Epithelial cell of esophagus (primary cell): ENCODE data around the gene ZBTB7A.
"Not testable (repeated sequence)": the region's sequence is repeated elsewhere in the genome, so short reads cannot be mapped to it uniquely, and the experiment has no call there.

Experiments
- DNase-seq: peaks from one replicate; pipeline ENCODE4 v3.0.0; 2010; ENCODE audit warnings: low read depth
- H3K4me3 ChIP-seq: 2 replicates; pipeline ENCODE4 v1.5.1; 2011; ENCODE audit warnings: mild to moderate bottlenecking, low read length, control low read depth
- CTCF ChIP-seq: IDR thresholded peaks from 2 replicates; pipeline ENCODE4 v1.5.1; 2011; ENCODE audit warnings: low read depth, mild to moderate bottlenecking, low read length, control low read depth, inconsistent platforms; ENCODE audit not compliant: insufficient read depth; ENCODE audit errors: missing control alignments

Gene ZBTB7A

DNA sequence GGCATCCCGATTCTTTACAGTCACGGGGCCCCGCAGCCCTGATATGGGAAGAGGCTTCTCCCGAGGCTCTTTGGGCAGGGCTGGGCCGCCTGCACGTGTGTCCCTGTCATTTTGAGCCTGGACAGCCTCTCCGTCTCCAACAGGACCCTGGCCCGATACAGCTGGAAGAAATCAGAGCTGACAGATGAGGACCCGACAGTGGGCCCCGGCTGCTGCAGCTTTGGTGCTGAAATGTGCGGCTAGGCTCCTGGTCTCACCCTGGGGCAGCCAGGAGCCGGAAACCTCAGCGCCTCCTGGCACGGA, 55.9 kb downstream of the ZBTB7A start:
- TF ChIP-seq CTCF = no peak
- DNase-seq = no peak
- no peak overlapping the region for H3K4me3 ChIP-seq

DNA sequence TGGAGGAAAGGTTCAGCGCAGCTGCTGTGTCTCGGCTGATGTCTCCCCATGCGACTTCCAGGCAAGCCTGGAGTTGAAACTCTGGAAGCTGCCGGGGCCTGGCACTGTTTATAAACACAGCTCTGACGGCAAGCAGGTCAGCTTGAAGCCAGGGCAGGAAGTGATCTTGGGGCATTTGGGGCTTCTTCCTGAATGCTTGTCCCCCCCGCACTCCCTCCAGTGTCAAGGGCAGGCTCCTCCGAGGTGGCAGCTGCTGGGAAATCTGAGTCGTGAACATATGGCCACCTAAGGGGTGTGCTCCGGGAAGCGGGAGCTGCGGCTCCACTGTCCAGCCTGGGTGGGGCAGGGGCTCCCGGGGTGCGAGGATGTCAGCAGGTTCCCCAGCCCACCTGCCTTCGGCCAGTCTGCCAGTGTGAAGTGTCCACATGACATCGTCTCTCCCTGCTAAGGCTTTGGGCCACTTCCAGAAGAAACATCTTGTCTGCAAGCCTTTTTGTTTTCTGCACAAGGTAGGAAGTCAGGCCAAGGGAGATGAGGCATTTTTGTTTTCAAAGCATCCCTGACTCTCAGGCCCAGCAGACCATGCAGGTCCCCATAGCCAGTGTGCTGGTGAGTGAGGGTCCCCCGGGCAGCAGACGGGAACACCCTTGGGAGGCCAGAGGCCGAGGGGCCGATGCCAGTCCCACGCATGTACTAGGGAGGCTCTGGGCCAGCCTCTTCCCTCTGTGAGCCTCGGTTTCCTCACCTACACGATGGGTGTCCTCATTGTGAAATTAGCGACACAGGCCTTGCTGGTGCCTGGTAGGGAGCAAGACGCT, 56.5 kb downstream of the ZBTB7A start:
- TF ChIP-seq CTCF = no peak
- H3K4me3 ChIP-seq = no peak overlapping the region
- DNase-seq = no peak

GRCh38 chr19:4007836-4008539, 58.7 kb downstream of the ZBTB7A start:
- peak overlapping the region; percentile 86 for H3K4me3 ChIP-seq
- no peak for TF ChIP-seq CTCF
- DNase-seq = no peak

DNA sequence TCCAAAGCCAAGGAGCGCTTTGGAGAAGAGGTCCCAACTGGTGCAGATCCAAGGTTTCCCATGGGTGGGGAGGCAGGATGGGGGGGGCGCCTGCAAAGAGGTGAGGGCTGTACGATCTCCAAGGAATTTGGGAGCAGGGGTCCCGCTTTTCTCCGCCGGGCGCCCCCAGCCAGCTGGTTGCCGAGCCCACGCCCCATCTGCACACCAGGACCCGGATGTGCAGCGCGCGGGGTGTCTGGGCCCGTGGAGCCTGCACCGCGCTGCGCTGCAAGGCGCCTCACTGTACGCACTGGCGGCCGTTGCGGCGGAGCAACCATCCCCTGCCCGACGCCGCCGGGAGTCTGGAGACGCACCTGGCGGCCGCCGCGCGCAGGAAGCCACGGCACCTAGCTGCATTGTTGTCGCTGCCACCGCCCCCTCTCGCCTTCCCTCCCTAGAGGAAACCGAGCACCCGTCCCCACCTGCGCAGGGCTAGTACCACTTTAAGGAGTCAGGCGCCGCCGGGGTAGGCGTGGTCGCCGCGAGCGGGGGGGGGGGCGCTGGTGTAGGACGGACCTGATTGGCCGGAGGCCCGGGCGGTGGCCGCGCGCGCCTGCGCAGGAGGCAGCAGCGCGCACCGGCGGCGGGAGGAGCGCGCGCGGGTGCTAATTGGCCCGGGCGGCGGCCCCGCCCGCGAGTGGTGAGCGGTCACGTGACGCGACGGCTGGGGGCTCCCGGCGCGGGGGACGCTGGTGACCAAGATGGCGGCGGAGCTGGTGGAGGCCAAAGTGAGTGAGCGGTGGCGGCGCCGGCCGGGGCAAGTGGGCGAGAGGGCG, 59.5 kb downstream of the ZBTB7A start, which contains the start of gene PIAS4:
Gene PIAS4, plus strand, starts transcription at position 716 of the 815 bp plus-strand sequence. Its CDS starts 25 bp downstream, at position 741.
- no peak for TF ChIP-seq CTCF
- peak within 1 kb of the TSS; percentile 86 for H3K4me3 ChIP-seq
- peak; percentile 96 for DNase-seq

DNA sequence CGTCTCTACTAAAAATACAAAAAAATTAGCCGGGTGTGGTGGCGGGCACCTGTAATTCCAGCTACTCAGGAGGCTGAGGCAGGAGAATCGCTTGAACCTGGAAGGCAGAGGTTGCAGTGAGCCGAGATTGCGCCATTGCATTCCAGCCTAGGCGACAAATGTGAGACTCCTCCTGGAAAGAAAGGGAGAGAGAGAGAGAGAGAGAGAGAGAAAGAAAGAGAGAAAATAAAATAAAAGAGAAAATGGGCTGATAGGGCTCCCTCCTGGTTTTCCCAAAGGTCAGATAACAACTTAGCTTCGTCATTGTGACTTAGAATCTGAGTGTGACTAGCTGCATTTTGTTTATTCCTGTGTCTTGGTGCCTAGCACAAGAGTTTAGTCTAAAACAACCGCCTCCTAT, 61.3 kb downstream of the ZBTB7A start:
- not testable (repeated sequence) for H3K4me3 ChIP-seq, DNase-seq

DNA sequence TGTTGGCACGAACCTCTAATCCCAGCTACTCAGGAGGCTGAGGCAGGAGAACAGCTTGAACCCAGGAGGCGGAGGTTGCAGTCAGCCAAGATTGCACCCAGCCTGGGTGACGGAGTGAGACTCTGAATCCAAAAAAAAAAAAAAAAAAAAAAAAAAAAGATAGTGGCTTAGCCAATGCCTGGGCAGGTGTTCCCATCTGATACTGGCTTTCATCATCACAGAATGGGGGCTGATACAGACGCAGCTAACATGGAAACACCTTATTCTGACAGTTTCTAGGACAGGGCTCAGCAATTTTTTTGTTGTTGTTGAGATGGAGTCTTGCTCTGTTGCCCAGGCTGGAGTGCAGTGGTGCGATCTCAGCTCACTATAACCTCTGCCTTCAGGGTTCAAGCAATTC, 65.9 kb downstream of the ZBTB7A start:
- H3K4me3 ChIP-seq, DNase-seq: not testable (repeated sequence)

DNA sequence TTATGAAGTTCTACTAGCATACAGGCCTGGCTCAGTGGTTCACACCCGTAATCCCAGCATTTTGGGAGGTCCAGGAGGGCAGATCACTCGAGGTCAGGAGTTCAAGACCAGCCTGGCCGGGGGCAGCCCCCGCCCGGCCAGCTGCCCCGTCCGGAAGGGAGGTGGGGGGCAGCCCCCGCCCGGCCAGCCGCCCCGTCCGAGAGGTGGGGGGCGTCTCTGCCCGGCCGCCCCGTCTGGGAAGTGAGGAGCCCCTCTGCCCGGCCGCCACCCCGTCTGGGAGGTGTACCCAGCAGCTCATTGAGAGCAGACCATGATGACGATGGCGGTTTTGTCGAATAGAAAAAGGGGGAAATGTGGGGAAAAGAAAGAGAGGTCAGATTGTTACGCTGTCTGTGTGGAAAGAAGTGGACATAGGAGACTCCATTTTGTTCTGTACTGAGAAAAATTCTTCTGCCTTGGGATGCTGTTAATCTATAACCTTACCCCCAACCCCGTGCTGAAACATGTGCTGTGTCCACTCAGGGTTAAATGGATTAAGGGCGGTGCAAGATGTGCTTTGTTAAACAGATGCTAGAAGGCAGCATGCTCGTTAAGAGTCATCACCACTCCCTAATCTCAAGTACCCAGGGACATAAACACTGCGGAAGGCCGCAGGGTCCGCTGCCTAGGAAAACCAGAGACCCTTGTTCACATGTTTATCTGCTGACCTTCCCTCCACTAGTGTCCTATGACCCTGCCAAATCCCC, 67.9 kb downstream of the ZBTB7A start:
- not testable (repeated sequence) for DNase-seq, H3K4me3 ChIP-seq

GRCh38 chr19:3995607-3996006, 71.1 kb downstream of the ZBTB7A start:
- DNase-seq = no peak
- no peak overlapping the region for H3K4me3 ChIP-seq
- no peak for TF ChIP-seq CTCF
